K562 (cell line): ENCODE measurements around the gene GUCY1A1. TPM values are rescaled to one million over a fixed set of nuclear protein-coding genes. Genes with fewer than 3 reads are reported as not detected.

Experiments
- ATAC-seq: fragments of 200-7000 bp; cut with Tn5 transposase; 3 replicates; pipeline ENCODE4 v1.9.1; 2020; ENCODE audit warnings: moderate library complexity
- BruUV-seq: library from RNA; stranded (reverse); fragments of 400-500 nt; replicated peaks from 2 replicates; lab custom pipeline; 2021; lab: Mats Ljungman, UMichigan
- CTCF ChIA-PET: fragments of 300-600 bp; formaldehyde crosslinking; extraction: SDS; loops from one replicate; lab custom pipeline; 2021; ENCODE audit warnings: low intra/inter-chr PET ratio; lab: Yijun Ruan, JAX
- POLR2A ChIA-PET: fragments of 300-600, 350-650 bp; sonication (Branson Sonifier 250); formaldehyde crosslinking; extraction: SDS; loops from one replicate; lab custom pipeline; 2021; ENCODE audit warnings: antibody characterized with exemption, inconsistent platforms; lab: Yijun Ruan, JAX
- DNase-seq, 4 experiments: peaks; one replicate each; pipeline versions ENCODE4 v3.0.0 to v3.0.0-alpha.2; 2011 to 2018; ENCODE audit warnings: low spot score in 3 of 4, mixed read lengths in 3 of 4; ENCODE audit errors: extremely low read depth in 1 of 4
- FAIRE-seq: peaks from 2 replicates; lab custom pipeline; 2011; peaks lifted over from hg19 to GRCh38; lab: Jason Lieb, UNC
- H2AFZ ChIP-seq: 2 replicates; pipeline ENCODE4 v1.6.0; 2011; ENCODE audit warnings: low read depth, low read length, control low read depth, inconsistent platforms
- H3K27ac ChIP-seq: fragments of 200-600 bp; 3 replicates; pipeline ENCODE4 v1.8.0; 2011; ENCODE audit warnings: low read depth, mild to moderate bottlenecking, control low read depth, inconsistent platforms, low read length, moderate library complexity, mixed read lengths; ENCODE audit errors: extremely low read depth
- H3K27me3 ChIP-seq, 2 experiments: fragments of 300-600 bp in 1 of 2; 2 replicates in 1 of 2; 3 replicates in 1 of 2; pipeline versions ENCODE4 v1.6.0 to v1.8.0; 2011; ENCODE audit warnings: inconsistent platforms in 2 of 2, low read length in 2 of 2, mild to moderate bottlenecking in 1 of 2, mixed read lengths in 1 of 2, moderate library complexity in 1 of 2; ENCODE audit not compliant: control insufficient read depth in 2 of 2, insufficient read depth in 2 of 2
- H3K36me3 ChIP-seq: fragments of 300-600 bp; 3 replicates; pipeline ENCODE4 v1.8.0; 2011; ENCODE audit warnings: mild to moderate bottlenecking, low read length, inconsistent platforms; ENCODE audit not compliant: control insufficient read depth, insufficient read depth
- H3K4me1 ChIP-seq, 2 experiments: fragments of 200-600 bp in 1 of 2; replicated peaks in 1 of 2; 2 replicates in 1 of 2; 3 replicates in 1 of 2; pipeline versions ENCODE4 v1.5.1 to v1.8.0; 2011; ENCODE audit warnings: inconsistent platforms in 2 of 2, low read length in 2 of 2, mild to moderate bottlenecking in 1 of 2, mixed read lengths in 1 of 2, moderate library complexity in 1 of 2; ENCODE audit not compliant: control insufficient read depth in 2 of 2, insufficient read depth in 2 of 2
- H3K4me2 ChIP-seq: 2 replicates; pipeline ENCODE4 v1.6.1; 2011; ENCODE audit warnings: low read length, control low read depth, inconsistent platforms, mixed read lengths; ENCODE audit not compliant: insufficient read depth
- H3K4me3 ChIP-seq: fragments of 200-600 bp; sonication (generic), shearing (Covaris generic); 2 replicates; pipeline ENCODE4 v1.5.1; 2016; ENCODE audit warnings: control low read depth, inconsistent platforms
- H3K79me2 ChIP-seq: fragments of 200-600 bp; 3 replicates; pipeline ENCODE4 v1.8.0; 2011; ENCODE audit warnings: low read length, inconsistent platforms; ENCODE audit not compliant: control insufficient read depth, insufficient read depth
- H3K9ac ChIP-seq, 2 experiments: 2 replicates each; pipeline versions ENCODE4 v1.6.0 to v1.6.1; 2011; ENCODE audit warnings: low read depth in 2 of 2, low read length in 2 of 2, control low read depth in 1 of 2, inconsistent platforms in 1 of 2, mild to moderate bottlenecking in 1 of 2, mixed read lengths in 1 of 2; ENCODE audit not compliant: insufficient read depth in 1 of 2
- H3K9me1 ChIP-seq: one replicate; pipeline ENCODE4 v1.6.0; 2011; ENCODE audit warnings: inconsistent platforms, mild to moderate bottlenecking, low read length, moderate library complexity; ENCODE audit not compliant: control insufficient read depth, insufficient read depth
- H3K9me3 ChIP-seq: replicated peaks from 2 replicates; pipeline ENCODE4 v1.5.1; 2011; ENCODE audit warnings: low read depth, low read length, inconsistent platforms; ENCODE audit not compliant: control insufficient read depth, insufficient read depth
- H4K20me1 ChIP-seq: replicated peaks from 2 replicates; pipeline ENCODE4 v1.6.1; 2011; ENCODE audit warnings: low read length, inconsistent platforms, mixed read lengths; ENCODE audit not compliant: control insufficient read depth, insufficient read depth
- CREB5 ChIP-seq: fragments of 250-450 bp; sonication (Bioruptor Pico); IDR thresholded peaks from 2 replicates; pipeline ENCODE4 v1.5.0; 2020; ENCODE audit warnings: mild to moderate bottlenecking
- FOXK2 ChIP-seq, 2 experiments: fragments of 450-650 bp; IDR thresholded peaks in 1 of 2; conservative IDR thresholded peaks in 1 of 2; 2 replicates each; pipeline ENCODE4 v1.6.1; 2016; ENCODE audit warnings: low read depth in 2 of 2, mild to moderate bottlenecking in 1 of 2
- NFATC3 ChIP-seq: fragments of 450-650 bp; IDR thresholded peaks from 2 replicates; pipeline ENCODE4 v1.6.1; 2017; ENCODE audit warnings: mild to moderate bottlenecking
- PHF8 ChIP-seq: fragments of 200-600 bp; sonication (generic); IDR thresholded peaks from 2 replicates; pipeline ENCODE4 v1.6.1; 2012; ENCODE audit warnings: mixed run types, mild to moderate bottlenecking, inconsistent platforms, low read length, moderate library complexity, borderline replicate concordance
- PML ChIP-seq: IDR thresholded peaks from 2 replicates; pipeline ENCODE4 v1.6.1; 2012; ENCODE audit warnings: low read length, inconsistent platforms
- RNF2 ChIP-seq: sonication (generic); IDR thresholded peaks from 2 replicates; pipeline ENCODE4 v1.6.1; 2016
- SRSF9 ChIP-seq: fragments of 200-400 bp; formaldehyde crosslinking; IDR thresholded peaks from 2 replicates; pipeline ENCODE4 v1.6.1; 2017; ENCODE audit warnings: low read depth, low read length, borderline replicate concordance
- STAT5B ChIP-seq: fragments of 250-450 bp; sonication (Bioruptor Pico); IDR thresholded peaks from 2 replicates; pipeline ENCODE4 v1.8.0; 2021; ENCODE audit warnings: mild to moderate bottlenecking, inconsistent platforms
- ZFP1 ChIP-seq: fragments of 450-650 bp; formaldehyde crosslinking; IDR thresholded peaks from 2 replicates; pipeline ENCODE4 v1.4.0; 2020; ENCODE audit warnings: mild to moderate bottlenecking, mixed read lengths
- WGBS: fragments of 100-300 bp; shearing (Covaris generic); methylation state at CpG from one replicate; pipeline ENCODE4 v1.1.6; 2016; ENCODE audit warnings: low coverage, mixed read lengths; ENCODE audit not compliant: insufficient coverage; ENCODE audit errors: missing lambda C conversion rate; 5-methylcytosine and 5-hydroxymethylcytosine counted together
- in situ Hi-C: fragments of 300-500 bp; cut with MboI; formaldehyde crosslinking; loops from 4 replicates; pipeline ENCODE4 v1.15.0; 2018; ENCODE audit warnings: inconsistent platforms, mixed read lengths
- intact Hi-C: fragments of 100-400 bp; cut with micrococcal nuclease; formaldehyde crosslinking; loops from 2 replicates; pipeline ENCODE4 v1.14.2; 2022
- polyA plus RNA-seq, 8 experiments: library from polyadenylated mRNA; depleted of rRNA in 4 of 8; stranded (reverse) in 5 of 8; unstranded in 3 of 8; fragments of >200 nt; fragmentation: Nextera tagmentation in 2 of 8; fragmentation: Illumina TruSeq in 1 of 8; extraction: Ambion mirVana in 2 of 8; extraction: Trizol in 1 of 8; gene quantifications; 2 replicates each; pipeline versions ENCODE4 v1.2.1 to v1.2.3, GENCODE V29; 2011 to 2014; ENCODE audit warnings: inconsistent platforms in 1 of 8, missing spikeins in 1 of 8
- total RNA-seq, 7 experiments: library from RNA; depleted of rRNA in 6 of 7; stranded (reverse); fragments of >200 nt in 6 of 7; fragmentation: Illumina TruSeq in 2 of 7; extraction: Trizol in 2 of 7; gene quantifications; 2 replicates each; pipeline versions ENCODE4 v1.2.1 to v1.2.3, GENCODE V29; 2011 to 2021; ENCODE audit warnings: low replicate concordance in 1 of 7
- TF ChIP-seq, protein P1 (sequence below): fragments of 450-650 bp; IDR thresholded peaks from 2 replicates; pipeline ENCODE4 v1.6.1; 2016; ENCODE audit warnings: antibody characterized with exemption

The GUCY1A1 gene
- total and polyA plus RNA-seq, 9 of the 15 experiments (the other 6 are each of a cell fraction or from before 2014, with no cell fraction given) = not detected

DNA sequence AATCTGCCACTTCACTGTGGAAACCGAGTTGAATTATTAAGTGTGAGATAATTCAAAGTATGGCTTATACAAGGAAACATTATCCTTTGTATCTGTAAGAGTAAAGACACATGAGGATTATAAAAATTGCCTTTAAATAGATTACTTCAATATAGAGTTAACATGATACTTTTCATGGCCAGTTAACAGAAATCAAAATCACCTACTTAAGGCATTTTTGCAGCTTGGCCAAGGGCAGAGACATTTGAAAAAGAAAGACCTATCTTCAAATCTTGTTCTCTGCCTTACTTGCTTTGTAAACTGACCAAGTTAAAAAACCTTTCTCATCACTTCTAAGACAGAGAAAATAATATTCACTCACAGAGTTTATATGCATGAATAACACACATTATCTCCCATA is 47.3 kb downstream of the GUCY1A1 start:
- Histone ChIP-seq H3K9me1 (no peaks in the 10 kb centered on the region), H3K4me3 (no peak overlapping the region), H2AFZ (no peak overlapping the region), H3K4me1 (no peaks in the 10 kb centered on the region), H3K79me2 (no peaks in the 10 kb centered on the region), H3K4me2 (no peak overlapping the region), H3K9ac (no peak overlapping the region), H3K27ac (no peak overlapping the region), H3K36me3 (no peaks in the 10 kb centered on the region), H4K20me1 (no peaks in the 10 kb centered on the region), H3K27me3 (no peaks in the 10 kb centered on the region), H3K9me3 (no peaks in the 10 kb centered on the region)
- no TSS peak for BruUV-seq
- ATAC-seq (no peak), DNase-seq (no peak), FAIRE-seq (no peak)
- CTCF ChIA-PET = no interaction called here
- in situ Hi-C loops = no loop called here
- intact Hi-C loops = no loop called here
- 5% methylated on average over 1 of the region's 1 CpG for WGBS
- POLR2A ChIA-PET = no interaction called here
- TF ChIP-seq PML (no peak), RNF2 (no peak), ZFP1 (CRISPR knock-in tag) (no peak), FOXK2 (conservative IDR thresholded peaks at IDR 0.05 in 1 of 2, IDR thresholded peaks at IDR 0.05 in 1 of 2; ENCODE audit: low read depth in 2 of 2) (no peak), CREB5 (CRISPR knock-in tag) (no peak), NFATC3 (no peak), STAT5B (CRISPR knock-in tag) (no peak), SRSF9 (no peak), PHF8 (no peak)
- TF ChIP-seq, protein P1, sequence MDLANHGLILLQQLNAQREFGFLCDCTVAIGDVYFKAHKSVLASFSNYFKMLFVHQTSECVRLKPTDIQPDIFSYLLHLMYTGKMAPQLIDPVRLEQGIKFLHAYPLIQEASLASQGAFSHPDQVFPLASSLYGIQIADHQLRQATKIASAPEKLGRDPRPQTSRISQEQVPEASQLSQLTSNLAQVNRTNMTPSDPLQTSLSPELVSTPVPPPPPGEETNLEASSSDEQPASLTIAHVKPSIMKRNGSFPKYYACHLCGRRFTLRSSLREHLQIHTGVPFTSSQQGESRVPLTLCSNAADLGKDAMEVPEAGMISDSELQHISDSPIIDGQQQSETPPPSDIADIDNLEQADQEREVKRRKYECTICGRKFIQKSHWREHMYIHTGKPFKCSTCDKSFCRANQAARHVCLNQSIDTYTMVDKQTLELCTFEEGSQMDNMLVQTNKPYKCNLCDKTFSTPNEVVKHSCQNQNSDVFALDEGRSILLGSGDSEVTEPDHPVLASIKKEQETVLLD = no peak
